Hepatocyte (in vitro differentiated cells): ENCODE measurements around the gene ZDHHC12. TPM values are rescaled to one million over a fixed set of nuclear protein-coding genes. Genes with fewer than 3 reads are reported as not detected.

Experiments used
- DNase-seq: peaks from one replicate; pipeline ENCODE4 v3.0.0-alpha.2; 2016; ENCODE audit warnings: low spot score
- H2AFZ ChIP-seq: fragments of 200-600 bp; sonication (generic); 2 replicates; pipeline ENCODE4 v1.6.0; 2016; ENCODE audit warnings: antibody characterized with exemption, mild to moderate bottlenecking
- H3K27ac ChIP-seq: fragments of 200-600 bp; sonication (generic); 2 replicates; pipeline ENCODE4 v1.5.1; 2016; ENCODE audit warnings: mild to moderate bottlenecking
- H3K27me3 ChIP-seq: fragments of 200-600 bp; sonication (generic); 2 replicates; pipeline ENCODE4 v1.6.1; 2016
- H3K36me3 ChIP-seq: fragments of 200-600 bp; sonication (generic); replicated peaks from 2 replicates; pipeline ENCODE4 v1.5.1; 2016; ENCODE audit warnings: low read depth; ENCODE audit not compliant: insufficient read depth
- H3K4me1 ChIP-seq: fragments of 200-600 bp; sonication (generic); 2 replicates; pipeline ENCODE4 v1.5.1; 2016; ENCODE audit warnings: mild to moderate bottlenecking, moderate library complexity; ENCODE audit not compliant: insufficient read depth
- H3K4me2 ChIP-seq: fragments of 200-600 bp; sonication (generic); 2 replicates; pipeline ENCODE4 v1.6.0; 2016
- H3K4me3 ChIP-seq: fragments of 200-600 bp; sonication (generic); 2 replicates; pipeline ENCODE4 v1.5.1; 2016; ENCODE audit warnings: mild to moderate bottlenecking
- H3K79me2 ChIP-seq: fragments of 200-600 bp; sonication (generic); 2 replicates; pipeline ENCODE4 v1.6.0; 2017; ENCODE audit warnings: mild to moderate bottlenecking
- H3K9me2 ChIP-seq: fragments of 200-600 bp; sonication (generic); replicated peaks from 2 replicates; pipeline ENCODE4 v1.6.0; 2017; ENCODE audit warnings: mild to moderate bottlenecking; ENCODE audit not compliant: insufficient read depth
- H3K9me3 ChIP-seq: fragments of 200-600 bp; sonication (generic); 2 replicates; pipeline ENCODE4 v1.5.1; 2016; ENCODE audit warnings: low read depth, mild to moderate bottlenecking
- H4K20me1 ChIP-seq: fragments of 200-600 bp; sonication (generic); 2 replicates; pipeline ENCODE4 v1.6.0; 2016; ENCODE audit warnings: mild to moderate bottlenecking; ENCODE audit not compliant: insufficient read depth, poor library complexity, severe bottlenecking
- EZH2 ChIP-seq: fragments of 200-600 bp; sonication (generic); IDR thresholded peaks from 2 replicates; pipeline ENCODE4 v1.6.1; 2016; ENCODE audit warnings: antibody characterized with exemption, mild to moderate bottlenecking, borderline replicate concordance
- EZH2phosphoT487 ChIP-seq: fragments of 200-600 bp; sonication (generic); IDR thresholded peaks from one replicate; pipeline ENCODE4 v1.6.1; 2018; ENCODE audit warnings: antibody characterized with exemption, mild to moderate bottlenecking, low read depth, moderate library complexity; ENCODE audit not compliant: unreplicated experiment, severe bottlenecking
- WGBS: methylation state at CpG from one replicate; pipeline ENCODE4 v1.1.6; 2016; ENCODE audit warnings: low lambda C conversion rate; ENCODE audit errors: missing lambda C conversion rate; 5-methylcytosine and 5-hydroxymethylcytosine counted together
- polyA plus RNA-seq: library from polyadenylated mRNA; unstranded; fragments of >200 nt; fragmentation: Nextera tagmentation; extraction: Ambion mirVana; gene quantifications from 2 replicates; pipeline ENCODE4 v1.2.1, GENCODE V29; 2016
- total RNA-seq: library from RNA; depleted of rRNA; stranded (reverse); fragments of >200 nt; gene quantifications from 2 replicates; pipeline ENCODE4 v1.2.3, GENCODE V29; 2014
- TF ChIP-seq, protein P1 (sequence below): fragments of 200-600 bp; sonication (generic); IDR thresholded peaks from 2 replicates; pipeline ENCODE4 v1.5.1; 2016; ENCODE audit warnings: antibody characterized with exemption, mild to moderate bottlenecking; ENCODE audit not compliant: poor library complexity

The ZDHHC12 gene
- total and polyA plus RNA-seq, 2 experiments from 2014 or later, result 26.2 to 76.3 TPM

DNA sequence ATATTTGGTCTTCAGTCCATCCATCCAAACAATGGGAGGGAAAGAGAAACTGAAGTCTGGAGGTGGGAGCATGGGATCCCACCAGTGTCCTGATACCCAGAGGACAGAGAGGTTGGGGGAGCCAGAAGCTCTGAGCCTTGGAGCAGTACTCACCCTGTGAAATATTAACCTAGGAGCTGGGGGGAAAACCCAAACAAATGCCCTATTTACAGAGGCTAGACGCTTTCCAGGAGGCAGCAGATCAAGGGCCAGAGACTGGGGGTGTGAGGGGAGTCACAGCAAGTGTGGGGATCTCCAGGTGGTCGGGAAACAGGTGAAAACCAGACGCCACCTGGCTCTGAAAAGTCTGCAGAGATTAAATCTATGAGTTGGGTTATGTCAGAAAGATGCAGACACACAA is 41.6 kb upstream of the ZDHHC12 start:
- H3K27ac ChIP-seq, result no peak overlapping the region
- WGBS, result 48% methylated on average over 3 of the region's 3 CpGs
- no peaks in the 10 kb centered on the region for H3K9me2 ChIP-seq
- no peak overlapping the region for H3K4me3 ChIP-seq
- peaks cover 3% of the 10 kb centered on the region for H4K20me1 ChIP-seq
- H2AFZ ChIP-seq, result no peak overlapping the region
- no peak for TF ChIP-seq EZH2
- TF ChIP-seq EZH2phosphoT487, result no peak
- TF ChIP-seq, protein P1, sequence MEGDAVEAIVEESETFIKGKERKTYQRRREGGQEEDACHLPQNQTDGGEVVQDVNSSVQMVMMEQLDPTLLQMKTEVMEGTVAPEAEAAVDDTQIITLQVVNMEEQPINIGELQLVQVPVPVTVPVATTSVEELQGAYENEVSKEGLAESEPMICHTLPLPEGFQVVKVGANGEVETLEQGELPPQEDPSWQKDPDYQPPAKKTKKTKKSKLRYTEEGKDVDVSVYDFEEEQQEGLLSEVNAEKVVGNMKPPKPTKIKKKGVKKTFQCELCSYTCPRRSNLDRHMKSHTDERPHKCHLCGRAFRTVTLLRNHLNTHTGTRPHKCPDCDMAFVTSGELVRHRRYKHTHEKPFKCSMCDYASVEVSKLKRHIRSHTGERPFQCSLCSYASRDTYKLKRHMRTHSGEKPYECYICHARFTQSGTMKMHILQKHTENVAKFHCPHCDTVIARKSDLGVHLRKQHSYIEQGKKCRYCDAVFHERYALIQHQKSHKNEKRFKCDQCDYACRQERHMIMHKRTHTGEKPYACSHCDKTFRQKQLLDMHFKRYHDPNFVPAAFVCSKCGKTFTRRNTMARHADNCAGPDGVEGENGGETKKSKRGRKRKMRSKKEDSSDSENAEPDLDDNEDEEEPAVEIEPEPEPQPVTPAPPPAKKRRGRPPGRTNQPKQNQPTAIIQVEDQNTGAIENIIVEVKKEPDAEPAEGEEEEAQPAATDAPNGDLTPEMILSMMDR, result no peak
- peaks cover 54% of the 10 kb centered on the region for H3K79me2 ChIP-seq
- no peak overlapping the region for H3K4me2 ChIP-seq
- H3K9me3 ChIP-seq, result no peaks in the 10 kb centered on the region
- no peaks in the 10 kb centered on the region for H3K27me3 ChIP-seq
- peaks cover 2% of the 10 kb centered on the region for H3K4me1 ChIP-seq
- no peak for DNase-seq
- H3K36me3 ChIP-seq, result no peaks in the 10 kb centered on the region

DNA sequence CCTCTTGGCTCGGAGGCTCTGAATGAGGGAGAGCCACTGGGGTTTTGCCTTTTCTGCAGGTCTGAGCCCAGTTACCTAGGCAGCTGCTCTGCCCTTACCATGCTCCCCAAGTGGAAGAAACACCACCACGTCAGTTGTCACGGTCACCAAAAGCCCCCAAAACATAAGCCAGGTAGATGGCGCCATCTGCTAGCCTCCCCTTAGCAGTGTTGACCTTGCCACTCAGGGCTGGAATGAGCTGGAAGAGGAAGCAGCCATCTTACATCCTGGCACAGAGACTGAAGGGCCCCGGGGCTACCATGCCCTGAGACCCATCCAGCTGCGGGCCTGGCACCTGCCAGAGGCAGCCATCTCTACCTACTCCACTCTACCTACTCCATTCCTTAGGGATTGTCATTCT is 40.4 kb upstream of the ZDHHC12 start:
- Histone ChIP-seq H3K9me3 (no peaks in the 10 kb centered on the region), H3K27me3 (no peaks in the 10 kb centered on the region), H4K20me1 (peaks cover 3% of the 10 kb centered on the region), H3K9me2 (no peaks in the 10 kb centered on the region), H3K36me3 (no peaks in the 10 kb centered on the region), H3K4me2 (no peak overlapping the region), H3K27ac (no peak overlapping the region), H3K79me2 (peaks cover 43% of the 10 kb centered on the region), H3K4me1 (no peaks in the 10 kb centered on the region), H3K4me3 (no peak overlapping the region), H2AFZ (no peak overlapping the region)
- 93% methylated on average over 6 of the region's 6 CpGs for WGBS
- TF ChIP-seq EZH2 (no peak), EZH2phosphoT487 (no peak)
- TF ChIP-seq, protein P1, result no peak
- no peak for DNase-seq

DNA sequence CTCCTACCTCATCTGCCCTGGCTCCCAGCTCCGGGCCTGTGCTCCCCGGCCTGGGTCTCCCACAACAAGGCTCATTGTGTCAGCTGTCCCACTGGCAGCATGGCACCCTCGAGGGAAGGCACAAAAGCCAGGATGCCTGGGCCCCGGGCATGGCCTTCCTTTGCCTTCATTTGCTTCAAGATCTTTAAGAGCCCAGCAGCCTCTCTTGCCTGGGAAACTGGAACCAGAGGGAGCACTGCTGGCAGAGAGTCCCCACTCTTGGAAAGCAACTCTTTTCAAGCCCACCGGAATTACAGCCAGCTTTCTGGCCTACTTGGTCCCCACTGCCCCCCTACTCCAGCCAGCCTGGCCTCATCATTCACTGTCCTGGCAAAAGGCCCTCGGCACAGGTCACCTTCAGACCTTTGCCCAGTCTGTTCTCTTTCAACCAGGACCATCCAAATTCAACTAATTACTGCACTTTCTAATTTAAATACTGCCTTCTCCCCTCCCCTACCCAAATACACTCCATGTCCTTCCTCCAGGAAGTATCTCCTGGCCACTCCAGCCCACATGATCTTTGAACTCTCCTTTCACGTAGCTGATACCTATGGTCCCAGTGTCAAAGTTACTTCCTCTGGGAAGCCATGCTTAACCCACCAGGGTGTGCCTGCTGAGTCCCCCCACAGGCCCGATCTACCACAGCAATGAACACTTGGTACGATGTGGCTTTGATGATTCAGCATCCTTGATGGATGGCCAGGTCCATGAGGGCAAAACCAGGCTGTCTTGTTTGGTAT is 38.9 kb upstream of the ZDHHC12 start:
- H3K4me3 ChIP-seq, result no peak overlapping the region
- peaks cover 3% of the 10 kb centered on the region for H4K20me1 ChIP-seq
- H2AFZ ChIP-seq, result no peak overlapping the region
- no peaks in the 10 kb centered on the region for H3K4me1 ChIP-seq
- H3K36me3 ChIP-seq, result no peaks in the 10 kb centered on the region
- H3K9me2 ChIP-seq, result no peaks in the 10 kb centered on the region
- no peaks in the 10 kb centered on the region for H3K27me3 ChIP-seq
- no peaks in the 10 kb centered on the region for H3K9me3 ChIP-seq
- H3K4me2 ChIP-seq, result no peak overlapping the region
- no peak for DNase-seq
- no peak overlapping the region for H3K27ac ChIP-seq
- peaks cover 28% of the 10 kb centered on the region for H3K79me2 ChIP-seq
- TF ChIP-seq EZH2 (no peak), EZH2phosphoT487 (no peak)
- TF ChIP-seq, protein P1, result no peak
- WGBS, result 90% methylated on average over 9 of the region's 9 CpGs
